ENCODE measurements around the gene LCT.
A peak's percentile ranks its signal among the peaks of the same experiment; 100 is the strongest.
"Not testable (repeated sequence)": the region's sequence is repeated elsewhere in the genome, so short reads cannot be mapped to it uniquely, and the experiment has no call there.

Gene LCT

DNA sequence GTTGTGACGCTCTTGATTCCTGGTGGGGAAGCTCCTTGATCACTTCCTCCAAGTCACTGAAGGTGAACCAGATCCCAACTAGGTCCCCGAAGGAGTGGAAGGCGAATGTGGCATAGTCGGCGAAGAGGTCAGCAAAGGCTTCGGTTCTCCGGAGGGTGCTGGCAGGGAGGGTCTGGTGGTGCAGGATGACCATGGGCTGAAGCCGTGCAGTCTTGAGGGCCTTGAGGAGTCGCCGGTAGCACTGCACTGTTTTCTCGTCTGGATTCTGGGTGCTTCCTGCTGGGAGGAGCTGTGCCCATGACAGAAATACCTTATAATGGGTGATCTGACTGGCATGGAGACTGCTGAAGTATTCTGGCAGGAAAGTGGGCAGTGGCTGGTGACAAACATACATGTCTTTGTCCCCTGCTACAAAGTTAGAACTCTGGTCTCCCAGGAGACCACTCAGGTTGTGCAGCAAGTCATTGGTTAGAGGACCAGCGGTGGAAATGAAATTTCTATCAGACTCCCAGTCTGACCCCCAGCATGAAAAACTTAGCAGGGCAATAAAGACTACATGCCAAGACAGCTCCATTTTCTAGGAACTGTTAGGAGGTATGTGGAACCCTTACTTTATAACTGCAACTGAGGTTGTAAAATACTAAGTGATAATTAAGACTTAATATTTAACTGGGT, at the start of gene LCT:
Gene LCT, minus strand, starts transcription at position 589 of the 675 bp plus-strand sequence. Its CDS starts 15 bp downstream, at position 574.
- no peak for DNase-seq (ENCODE audit: low read depth, low spot score)

DNA sequence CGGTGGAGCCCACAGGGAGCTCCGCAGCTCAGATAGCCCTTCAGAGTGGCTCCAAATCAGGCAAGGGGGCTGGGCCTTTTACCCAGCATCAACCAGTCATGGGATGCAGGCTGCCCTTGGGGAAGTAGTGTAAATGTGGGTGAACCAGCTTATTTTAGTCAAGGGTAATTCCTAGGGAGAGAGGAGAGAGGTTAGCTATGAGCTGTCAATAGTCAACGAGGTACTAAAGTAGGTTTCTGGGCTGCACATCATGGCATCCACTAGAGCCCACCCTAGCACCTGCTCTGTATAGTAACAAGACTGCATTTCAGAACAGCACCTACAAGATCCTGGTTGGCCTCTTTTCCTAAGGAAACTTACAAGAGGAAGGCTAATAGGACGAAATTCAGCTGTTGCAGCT, 48.7 kb upstream of the LCT start:
- no peak for DNase-seq (ENCODE audit: low read depth, low spot score)

GRCh38 chr2:135882415-135882814, 45.4 kb upstream of the LCT start:
- no peak for DNase-seq (ENCODE audit: low read depth, low spot score)

GRCh38 chr2:135876770-135877169, 39.8 kb upstream of the LCT start:
- not testable (repeated sequence) for DNase-seq (ENCODE audit: low read depth, low spot score)

GRCh38 chr2:135876066-135876711, 39.2 kb upstream of the LCT start, which contains the start of gene MCM6:
TSS of gene MCM6 (minus strand) at chr2:135876443. CDS start at chr2:135876365, 78 bp downstream.
- DNase-seq (ENCODE audit: low read depth, low spot score) = peak; percentile 96

DNA sequence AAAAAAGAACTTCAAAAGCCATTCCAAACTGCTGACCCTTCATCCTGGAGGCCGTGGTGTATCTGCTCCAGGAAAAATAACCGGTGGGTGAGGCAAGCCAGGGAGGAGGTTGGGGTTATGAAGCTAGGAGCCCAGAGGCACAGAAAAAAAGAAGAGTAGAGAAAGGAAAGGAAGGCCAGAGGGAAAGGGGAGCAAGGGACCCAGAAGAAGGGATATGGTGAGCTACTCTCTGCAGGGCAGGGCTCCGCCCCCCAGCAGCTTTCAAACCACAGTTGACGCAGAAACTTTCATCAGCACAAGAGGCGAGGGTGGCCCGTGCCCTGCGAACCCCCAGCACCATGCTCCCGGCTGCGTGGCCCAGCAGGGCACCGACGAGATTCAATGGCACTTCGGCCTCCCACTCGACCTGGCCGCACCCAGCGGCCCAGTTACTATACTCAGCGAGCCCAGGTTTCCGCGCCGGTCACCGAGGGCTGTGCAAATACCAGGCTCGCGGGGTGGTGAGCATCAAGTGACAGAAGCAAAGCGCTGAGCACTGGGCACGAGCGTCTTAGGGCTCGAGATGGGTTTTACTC, 38.6 kb upstream of the LCT start:
- DNase-seq (ENCODE audit: low read depth, low spot score) = no peak

- no peak for DNase-seq (ENCODE audit: low read depth, low spot score)
Observed at GRCh38 chr2:135874777-135875365, 37.9 kb upstream of the LCT start.

GRCh38 chr2:135870571-135870970, 33.6 kb upstream of the LCT start:
- DNase-seq (ENCODE audit: low read depth, low spot score) = no peak

GRCh38 chr2:135863233-135863632, 26.2 kb upstream of the LCT start:
- no peak for DNase-seq (ENCODE audit: low read depth, low spot score)

DNA sequence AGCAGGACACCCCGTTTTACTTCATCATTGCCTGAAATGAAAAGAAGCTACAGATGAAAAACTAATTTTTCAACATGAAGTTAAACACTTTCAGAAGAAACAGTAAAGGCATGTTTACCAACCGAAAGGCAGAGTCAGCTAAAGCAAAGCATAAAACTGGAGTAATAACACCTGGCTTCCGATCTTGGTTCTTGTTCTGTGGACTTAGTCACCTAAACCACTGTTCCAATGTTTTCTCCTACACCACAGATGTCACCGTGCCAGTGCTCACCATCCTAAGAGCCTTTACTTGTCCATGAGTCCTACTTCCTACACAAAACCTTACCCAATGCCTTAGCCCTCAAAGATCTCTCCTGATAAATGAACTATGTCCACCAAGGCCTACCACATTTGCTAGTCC, 25.7 kb upstream of the LCT start:
- DNase-seq (ENCODE audit: low read depth, low spot score) = no peak

DNA sequence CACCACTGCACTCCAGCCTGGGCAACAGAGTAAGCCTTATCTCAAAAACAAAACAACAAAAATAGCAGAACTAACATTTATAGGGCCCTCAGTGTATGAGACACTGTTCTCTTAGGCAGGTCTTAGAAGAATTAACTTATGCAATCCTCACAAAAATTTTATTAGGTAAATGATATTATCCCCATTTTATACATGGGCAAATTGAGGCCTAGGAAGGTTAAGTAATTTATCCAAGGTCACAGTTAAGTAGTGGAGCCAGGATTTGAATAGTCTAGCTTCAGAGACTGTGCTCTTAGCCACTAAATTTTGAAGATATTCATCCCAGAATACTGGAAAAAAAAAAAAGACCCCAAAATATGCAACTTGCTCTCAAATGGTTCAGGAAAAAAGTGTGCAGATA, 16.4 kb upstream of the LCT start:
- no peak for DNase-seq (ENCODE audit: low read depth, low spot score)

DNA sequence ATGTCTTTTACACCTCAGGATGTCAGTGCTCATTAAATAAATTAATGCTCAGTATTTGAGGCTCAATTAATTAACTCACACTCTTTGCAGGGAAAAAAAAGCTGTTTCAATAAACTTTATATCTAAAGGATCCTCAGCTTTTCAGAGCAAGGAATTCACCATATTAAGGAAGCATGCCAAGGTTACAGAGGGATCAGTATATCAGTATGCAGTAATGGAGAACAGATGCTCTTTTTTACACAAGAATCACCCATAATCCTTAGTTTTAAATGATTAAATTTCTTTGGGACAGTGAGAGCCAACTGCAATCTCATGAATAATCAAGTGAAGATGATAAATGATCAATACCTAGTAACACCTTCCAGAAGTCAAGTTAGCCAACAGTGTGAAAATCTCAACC, 14.9 kb upstream of the LCT start:
- DNase-seq (ENCODE audit: low read depth, low spot score) = no peak

DNA sequence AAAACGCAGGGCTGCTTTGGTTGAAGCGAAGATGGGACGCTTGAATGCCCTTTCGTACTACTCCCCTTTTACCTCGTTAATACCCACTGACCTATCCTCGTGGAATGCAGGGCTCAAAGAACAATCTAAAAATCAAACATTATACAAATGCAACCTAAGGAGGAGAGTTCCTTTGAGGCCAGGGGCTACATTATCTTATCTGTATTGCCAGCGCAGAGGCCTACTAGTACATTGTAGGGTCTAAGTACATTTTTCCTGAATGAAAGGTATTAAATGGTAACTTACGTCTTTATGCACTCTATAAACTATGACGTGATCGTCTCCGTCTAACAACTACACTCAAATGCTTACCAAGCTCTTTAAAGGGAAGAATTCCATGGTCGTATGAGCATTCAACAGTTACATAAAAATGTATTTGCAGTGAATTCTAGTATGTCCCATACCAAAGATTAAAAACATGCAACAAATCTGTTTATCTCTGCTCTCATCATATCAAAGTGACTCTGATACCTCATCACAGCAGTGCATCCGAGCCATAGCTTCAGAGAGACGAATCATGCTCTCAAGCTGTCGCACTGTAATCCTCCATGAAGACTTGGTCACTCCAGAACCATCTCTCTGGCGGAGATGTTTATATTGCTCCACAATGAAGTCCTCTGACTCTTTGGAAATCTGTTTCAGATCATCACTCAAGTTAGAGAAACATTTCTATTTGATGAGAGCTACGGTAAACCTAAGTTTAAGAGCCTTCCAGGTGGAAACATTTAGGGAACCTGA, 14.1 kb upstream of the LCT start:
- no peak for DNase-seq (ENCODE audit: low read depth, low spot score)

GRCh38 chr2:135849087-135849486, 12.1 kb upstream of the LCT start:
- no peak for DNase-seq (ENCODE audit: low read depth, low spot score)

- no peak for DNase-seq (ENCODE audit: low read depth, low spot score)
Observed at GRCh38 chr2:135845997-135846396, 9.0 kb upstream of the LCT start.

DNA sequence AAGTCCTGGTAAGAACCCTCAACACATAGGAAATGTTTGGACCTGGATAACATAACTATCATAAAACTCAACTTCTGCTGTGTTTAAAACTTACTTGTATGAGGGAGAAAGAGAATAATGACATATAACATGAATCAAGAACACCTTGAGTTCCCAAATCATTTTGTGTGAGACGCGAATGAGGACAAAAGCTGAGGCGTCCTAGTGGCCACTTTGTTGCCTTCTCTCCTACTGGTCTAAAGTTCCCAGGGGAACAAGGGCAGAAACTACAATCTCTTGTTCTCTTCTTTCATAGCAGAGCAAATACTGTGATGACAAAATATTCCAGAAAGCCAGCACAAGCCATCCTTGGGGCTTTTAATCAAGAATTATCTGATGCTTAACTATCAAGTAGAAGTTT, 8.3 kb upstream of the LCT start:
- DNase-seq (ENCODE audit: low read depth, low spot score) = no peak

GRCh38 chr2:135844301-135844895, 7.4 kb upstream of the LCT start:
- DNase-seq (ENCODE audit: low read depth, low spot score) = no peak

DNA sequence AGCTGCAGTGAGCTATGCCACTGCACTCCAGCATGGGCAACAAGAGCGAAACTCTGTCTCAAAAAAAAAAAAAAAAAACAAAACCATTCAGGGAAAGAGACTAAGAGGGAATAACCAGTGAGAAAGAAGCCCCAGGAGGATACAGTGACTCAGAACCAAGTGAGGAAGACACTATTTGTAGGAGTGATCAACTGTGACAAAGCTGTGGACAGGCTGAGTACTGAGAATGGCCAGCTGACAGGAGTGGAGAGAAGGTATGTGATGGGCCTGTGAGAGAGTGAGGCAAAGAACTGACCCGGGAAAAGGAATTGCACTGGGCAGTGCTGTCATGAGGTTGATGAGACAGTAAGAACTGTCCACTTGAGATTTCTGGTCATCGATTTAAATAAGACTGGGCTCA, 6.7 kb upstream of the LCT start:
- no peak for DNase-seq (ENCODE audit: low read depth, low spot score)

DNA sequence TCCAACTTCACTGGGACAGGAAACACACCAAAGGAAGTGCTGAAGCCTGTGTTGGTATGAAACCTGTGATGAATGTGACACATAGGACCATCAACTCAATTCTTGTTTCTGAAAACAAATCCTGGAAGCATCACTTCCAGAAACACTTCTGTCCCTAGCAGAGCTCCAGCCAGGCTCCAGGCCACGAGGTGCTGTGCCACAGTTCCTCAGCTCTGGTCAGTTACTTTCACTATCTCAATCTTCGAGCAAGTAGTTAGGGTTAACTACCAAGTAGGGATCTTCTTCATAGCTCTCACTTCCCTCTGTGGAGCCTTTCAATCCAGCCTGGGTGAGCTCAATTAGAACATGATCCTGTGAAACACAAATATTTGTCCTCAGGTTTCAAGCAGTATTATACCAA, 3.6 kb upstream of the LCT start:
- DNase-seq (ENCODE audit: low read depth, low spot score) = no peak

- no peak for DNase-seq (ENCODE audit: low read depth, low spot score)
Observed at GRCh38 chr2:135839713-135840112, 2.7 kb upstream of the LCT start.

GRCh38 chr2:135838502-135838901, 1.5 kb upstream of the LCT start:
- no peak for DNase-seq (ENCODE audit: low read depth, low spot score)

DNA sequence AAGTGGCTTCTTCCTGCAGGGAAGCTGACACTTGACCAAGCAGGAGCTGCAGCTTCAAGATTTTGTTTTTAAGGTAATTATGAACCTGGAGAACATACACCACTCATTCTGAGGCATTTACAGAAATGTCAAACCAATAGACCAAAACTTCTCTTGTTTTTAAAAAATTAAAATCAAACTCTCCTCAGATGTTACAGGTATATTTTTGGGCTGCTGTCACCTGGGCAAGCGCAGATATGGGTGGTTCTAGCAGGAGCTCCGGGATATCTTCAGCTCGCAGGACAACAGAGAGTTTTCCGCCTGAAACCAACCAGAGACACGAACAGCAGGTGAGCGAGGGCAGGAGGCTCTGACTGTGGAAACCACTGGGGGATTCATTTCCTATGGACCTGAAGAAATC, 4.1 kb downstream of the LCT start:
- DNase-seq (ENCODE audit: low read depth, low spot score) = no peak

Measured in iPS DF 19.7 (cell line).